Glutamatergic neuron (in vitro differentiated cells): ENCODE data around the gene ADD3. TPM values are rescaled to one million over a fixed set of nuclear protein-coding genes. Genes with fewer than 3 reads are reported as not detected.

ENCODE experiments used
- DNase-seq: peaks from one replicate; pipeline ENCODE4 v3.0.0; 2022
- H3K27ac Mint-ChIP-seq: one replicate; pipeline ENCODE4 v1.8.0; 2020; ENCODE audit warnings: mild to moderate bottlenecking, mixed read lengths, inconsistent platforms; ENCODE audit not compliant: unreplicated experiment
- H3K27me3 Mint-ChIP-seq: one replicate; pipeline ENCODE4 v1.8.0; 2020; ENCODE audit warnings: mild to moderate bottlenecking, moderate library complexity, mixed read lengths, inconsistent platforms; ENCODE audit not compliant: unreplicated experiment
- H3K36me3 Mint-ChIP-seq: one replicate; pipeline ENCODE4 v1.8.0; 2020; ENCODE audit warnings: mild to moderate bottlenecking, mixed read lengths, inconsistent platforms; ENCODE audit not compliant: unreplicated experiment
- H3K4me1 Mint-ChIP-seq: one replicate; pipeline ENCODE4 v1.8.0; 2020; ENCODE audit warnings: mild to moderate bottlenecking, low read depth, mixed read lengths, inconsistent platforms; ENCODE audit not compliant: unreplicated experiment
- H3K4me3 Mint-ChIP-seq: one replicate; pipeline ENCODE4 v1.8.0; 2020; ENCODE audit warnings: mild to moderate bottlenecking, mixed read lengths, inconsistent platforms; ENCODE audit not compliant: unreplicated experiment
- H3K9me3 Mint-ChIP-seq: one replicate; pipeline ENCODE4 v1.8.0; 2020; ENCODE audit warnings: mild to moderate bottlenecking, moderate library complexity, mixed read lengths, inconsistent platforms; ENCODE audit not compliant: unreplicated experiment
- total RNA-seq: library from RNA; stranded (reverse); fragmentation: NEBNext Ultra II Directional; extraction: Animal tissue kit (Norgen Biotek cat#: 25700); gene quantifications from one replicate; pipeline ENCODE4 v1.2.1, GENCODE V29; 2021; ENCODE audit not compliant: unreplicated experiment
- TF ChIP-seq, protein P1 (sequence below): fragments of 200-600 bp; sonication (generic); IDR thresholded peaks from one replicate; pipeline ENCODE4 v1.5.0; 2021; ENCODE audit not compliant: partially characterized antibody, unreplicated experiment

The ADD3 gene
- total RNA-seq, 1 donor from 2014 or later = 22.8 TPM

GRCh38 chr10:110151467-110151866 is 143.7 kb downstream of the ADD3 start:
- peaks cover 20% of the 10 kb centered on the region for H3K4me1 Mint-ChIP-seq
- DNase-seq = no peak
- H3K9me3 Mint-ChIP-seq = peaks cover 2% of the 10 kb centered on the region
- H3K4me3 Mint-ChIP-seq = no peak overlapping the region
- no peak overlapping the region for H3K27ac Mint-ChIP-seq
- H3K27me3 Mint-ChIP-seq = peaks cover 7% of the 10 kb centered on the region
- no peaks in the 10 kb centered on the region for H3K36me3 Mint-ChIP-seq
- TF ChIP-seq, protein P1, sequence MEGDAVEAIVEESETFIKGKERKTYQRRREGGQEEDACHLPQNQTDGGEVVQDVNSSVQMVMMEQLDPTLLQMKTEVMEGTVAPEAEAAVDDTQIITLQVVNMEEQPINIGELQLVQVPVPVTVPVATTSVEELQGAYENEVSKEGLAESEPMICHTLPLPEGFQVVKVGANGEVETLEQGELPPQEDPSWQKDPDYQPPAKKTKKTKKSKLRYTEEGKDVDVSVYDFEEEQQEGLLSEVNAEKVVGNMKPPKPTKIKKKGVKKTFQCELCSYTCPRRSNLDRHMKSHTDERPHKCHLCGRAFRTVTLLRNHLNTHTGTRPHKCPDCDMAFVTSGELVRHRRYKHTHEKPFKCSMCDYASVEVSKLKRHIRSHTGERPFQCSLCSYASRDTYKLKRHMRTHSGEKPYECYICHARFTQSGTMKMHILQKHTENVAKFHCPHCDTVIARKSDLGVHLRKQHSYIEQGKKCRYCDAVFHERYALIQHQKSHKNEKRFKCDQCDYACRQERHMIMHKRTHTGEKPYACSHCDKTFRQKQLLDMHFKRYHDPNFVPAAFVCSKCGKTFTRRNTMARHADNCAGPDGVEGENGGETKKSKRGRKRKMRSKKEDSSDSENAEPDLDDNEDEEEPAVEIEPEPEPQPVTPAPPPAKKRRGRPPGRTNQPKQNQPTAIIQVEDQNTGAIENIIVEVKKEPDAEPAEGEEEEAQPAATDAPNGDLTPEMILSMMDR = no peak

DNA sequence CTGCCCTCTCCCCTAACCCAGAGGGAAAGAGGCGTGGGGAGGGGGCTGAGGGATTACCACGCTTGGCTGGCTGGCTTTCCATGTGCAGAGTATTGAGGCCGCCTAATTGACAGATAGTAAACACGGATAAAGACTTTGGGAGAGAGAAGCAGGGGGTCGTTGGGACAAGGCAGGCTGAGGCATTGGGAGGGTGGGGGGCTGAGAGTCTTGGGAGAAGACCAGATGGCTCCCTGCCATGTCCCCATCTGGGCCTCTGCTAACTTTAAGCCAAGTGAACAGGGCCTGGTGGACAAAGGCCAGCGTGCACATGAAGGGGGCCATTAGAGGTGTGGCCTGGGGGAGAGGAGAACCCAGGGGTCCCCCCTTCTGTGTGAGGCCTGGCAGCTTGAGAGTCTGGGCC is 144.2 kb downstream of the ADD3 start:
- H3K4me1 Mint-ChIP-seq = peaks cover 20% of the 10 kb centered on the region
- H3K27ac Mint-ChIP-seq = no peak overlapping the region
- H3K9me3 Mint-ChIP-seq = peaks cover 2% of the 10 kb centered on the region

DNA sequence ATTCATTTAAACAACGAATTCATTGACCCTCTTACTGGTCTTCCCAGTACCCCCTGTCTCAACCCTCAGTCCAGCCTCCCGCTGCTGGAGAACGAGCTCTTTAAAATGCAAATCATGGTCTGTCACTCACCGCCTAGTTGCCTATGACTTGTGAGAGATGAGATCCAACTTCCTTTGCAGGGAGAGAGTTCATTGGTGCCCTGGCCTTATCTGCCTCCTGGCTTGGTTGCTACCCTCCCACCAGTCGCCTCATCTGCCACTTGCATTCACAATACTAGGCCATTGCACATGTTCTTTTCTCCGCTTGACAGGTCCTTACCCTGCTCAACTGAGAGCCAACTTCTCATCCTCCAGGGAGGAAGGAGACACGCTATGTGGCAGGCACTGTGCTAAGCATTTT is 145.6 kb downstream of the ADD3 start:
- TF ChIP-seq, protein P1 = no peak
- DNase-seq = no peak
- Mint-ChIP-seq H3K4me1 (peaks cover 14% of the 10 kb centered on the region), H3K9me3 (no peaks in the 10 kb centered on the region), H3K36me3 (no peaks in the 10 kb centered on the region), H3K27me3 (peaks cover 7% of the 10 kb centered on the region), H3K4me3 (no peak overlapping the region), H3K27ac (no peak overlapping the region)

More for the DNA sequence above, 144.2 kb downstream of the ADD3 start:
- Mint-ChIP-seq H3K27me3 (peaks cover 7% of the 10 kb centered on the region), H3K36me3 (no peaks in the 10 kb centered on the region), H3K4me3 (no peak overlapping the region)
- TF ChIP-seq, protein P1 = no peak
- DNase-seq = no peak

DNA sequence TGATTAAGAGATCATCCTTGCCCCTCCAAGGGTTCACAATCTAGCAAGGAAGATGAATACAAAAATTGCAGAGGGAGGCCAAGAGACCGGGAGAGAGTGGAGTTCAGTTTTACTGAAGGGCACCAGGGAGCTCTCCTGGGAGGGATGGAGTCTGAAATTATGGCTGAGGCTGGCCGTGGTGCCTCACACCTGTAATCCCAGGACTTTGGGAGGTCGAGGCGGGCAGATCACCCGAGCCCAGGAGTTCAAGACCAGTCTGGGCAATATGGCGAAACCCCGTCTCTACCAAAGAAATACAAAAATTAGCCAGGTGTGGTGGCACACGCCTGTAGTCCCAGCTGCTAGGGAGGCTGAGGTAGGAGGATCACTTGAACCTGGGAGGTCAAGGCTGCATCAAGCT is 148.3 kb downstream of the ADD3 start:
- H3K4me1 Mint-ChIP-seq = peaks cover 14% of the 10 kb centered on the region
- H3K27me3 Mint-ChIP-seq = peaks cover 7% of the 10 kb centered on the region
- no peak overlapping the region for H3K27ac Mint-ChIP-seq
- TF ChIP-seq, protein P1 = no peak
- no peaks in the 10 kb centered on the region for H3K9me3 Mint-ChIP-seq
- no peak for DNase-seq
- H3K4me3 Mint-ChIP-seq = no peak overlapping the region
- no peaks in the 10 kb centered on the region for H3K36me3 Mint-ChIP-seq

- peaks cover 2% of the 10 kb centered on the region for H3K27me3 Mint-ChIP-seq
Observed at GRCh38 chr10:110158051-110159005, 150.5 kb downstream of the ADD3 start.

More at GRCh38 chr10:110158051-110159005, 150.5 kb downstream of the ADD3 start:
- TF ChIP-seq, protein P1 = no peak
- no peak overlapping the region for H3K4me3 Mint-ChIP-seq
- peaks cover 6% of the 10 kb centered on the region for H3K4me1 Mint-ChIP-seq
- no peaks in the 10 kb centered on the region for H3K9me3 Mint-ChIP-seq
- no peaks in the 10 kb centered on the region for H3K36me3 Mint-ChIP-seq
- H3K27ac Mint-ChIP-seq = no peak overlapping the region
- DNase-seq = no peak
